Loucy (cell line): ENCODE results near the gene KANTR.
A peak's percentile ranks its signal among the peaks of the same experiment; 100 is the strongest.

Experiments used
- H2AFZ ChIP-seq: fragments of 200-600 bp; sonication (generic); 2 replicates; pipeline ENCODE4 v1.6.0; 2016; ENCODE audit warnings: antibody characterized with exemption, mild to moderate bottlenecking, low read length, moderate library complexity
- H3F3A ChIP-seq: fragments of 200-600 bp; 2 replicates; pipeline ENCODE4 v1.6.0; 2016; ENCODE audit warnings: antibody characterized with exemption, low read depth, mild to moderate bottlenecking
- H3K27me3 ChIP-seq: fragments of 200-600 bp; sonication (generic); 2 replicates; pipeline ENCODE4 v1.6.1; 2014; ENCODE audit warnings: low read length, mild to moderate bottlenecking; ENCODE audit not compliant: insufficient read depth, poor library complexity, severe bottlenecking
- H3K36me3 ChIP-seq: fragments of 200-600 bp; sonication (generic); 2 replicates; pipeline ENCODE4 v1.6.1; 2016; ENCODE audit warnings: low read length; ENCODE audit not compliant: insufficient read depth
- H3K4me1 ChIP-seq: fragments of 200-600 bp; sonication (generic); 2 replicates; pipeline ENCODE4 v1.5.1; 2014; ENCODE audit warnings: low read length, mild to moderate bottlenecking; ENCODE audit not compliant: insufficient read depth, poor library complexity, severe bottlenecking
- H3K4me2 ChIP-seq: fragments of 200-600 bp; sonication (generic); 2 replicates; pipeline ENCODE4 v1.6.0; 2014; ENCODE audit warnings: antibody characterized with exemption, low read length, low read depth, mild to moderate bottlenecking; ENCODE audit not compliant: poor library complexity, severe bottlenecking
- H3K4me3 ChIP-seq: fragments of 200-600 bp; sonication (generic); 2 replicates; pipeline ENCODE4 v1.5.1; 2014; ENCODE audit warnings: low read length, mild to moderate bottlenecking, mixed read lengths; ENCODE audit not compliant: poor library complexity, severe bottlenecking
- H3K79me2 ChIP-seq: fragments of 200-600 bp; sonication (generic); 2 replicates; pipeline ENCODE4 v1.6.1; 2014; ENCODE audit warnings: low read length; ENCODE audit not compliant: insufficient read depth
- H3K9ac ChIP-seq: fragments of 200-600 bp; sonication (generic); 2 replicates; pipeline ENCODE4 v1.6.0; 2014; ENCODE audit warnings: mild to moderate bottlenecking, low read depth, low read length, moderate library complexity; ENCODE audit not compliant: poor library complexity, severe bottlenecking
- H3K9me2 ChIP-seq: fragments of 200-600 bp; sonication (generic); replicated peaks from 2 replicates; pipeline ENCODE4 v1.6.1; 2016; ENCODE audit warnings: low read depth, low read length, mixed read lengths
- H3K9me3 ChIP-seq: fragments of 200-600 bp; sonication (generic); 2 replicates; pipeline ENCODE4 v1.6.1; 2014; ENCODE audit warnings: mild to moderate bottlenecking, antibody characterized with exemption, low read length, low read depth; ENCODE audit not compliant: insufficient read depth
- H4K20me1 ChIP-seq: fragments of 200-600 bp; sonication (generic); 2 replicates; pipeline ENCODE4 v1.6.0; 2014; ENCODE audit warnings: antibody characterized with exemption, low read length, mild to moderate bottlenecking; ENCODE audit not compliant: insufficient read depth, poor library complexity, severe bottlenecking
- CTCF ChIP-seq: fragments of 200-600 bp; sonication (generic); conservative IDR thresholded peaks from 2 replicates; pipeline ENCODE4 v1.5.1; 2014; ENCODE audit warnings: mild to moderate bottlenecking, antibody characterized with exemption, low read length
- EZH2phosphoT487 ChIP-seq: fragments of 200-600 bp; IDR thresholded peaks from 2 replicates; pipeline ENCODE4 v1.6.1; 2018; ENCODE audit warnings: antibody characterized with exemption, mild to moderate bottlenecking, moderate library complexity, borderline replicate concordance

Gene KANTR

GRCh38 chrX:53091354-53091753 lies 2.6 kb upstream of the KANTR start:
- H3K9me2 ChIP-seq: no peaks in the 10 kb centered on the region
- H3K9me3 ChIP-seq: no peaks in the 10 kb centered on the region
- H3K36me3 ChIP-seq: no peaks in the 10 kb centered on the region
- peaks cover 3% of the 10 kb centered on the region for H4K20me1 ChIP-seq
- no peak overlapping the region for H3K4me3 ChIP-seq
- no peak overlapping the region for H2AFZ ChIP-seq
- no peak overlapping the region for H3K9ac ChIP-seq
- no peak for TF ChIP-seq CTCF
- TF ChIP-seq EZH2phosphoT487: no peak
- H3K4me1 ChIP-seq: peaks cover 13% of the 10 kb centered on the region
- H3K27me3 ChIP-seq: no peaks in the 10 kb centered on the region
- no peaks in the 10 kb centered on the region; the same call in 1 of the 2 replicates for H3F3A ChIP-seq
- peaks cover 18% of the 10 kb centered on the region for H3K79me2 ChIP-seq
- no peak overlapping the region for H3K4me2 ChIP-seq

GRCh38 chrX:53093177-53093655 lies 726 bp upstream of the KANTR start:
- no peaks in the 10 kb centered on the region for H3K9me2 ChIP-seq
- peaks cover 13% of the 10 kb centered on the region for H3K4me1 ChIP-seq
- H3K9ac ChIP-seq: peak overlapping the region; percentile 70
- H3K27me3 ChIP-seq: no peaks in the 10 kb centered on the region
- H3K4me2 ChIP-seq: peak overlapping the region; percentile 98
- H4K20me1 ChIP-seq: peaks cover 3% of the 10 kb centered on the region
- H3K79me2 ChIP-seq: peaks cover 18% of the 10 kb centered on the region
- TF ChIP-seq EZH2phosphoT487 (no peak), CTCF (peak; percentile 52)
- no peaks in the 10 kb centered on the region for H3K36me3 ChIP-seq
- H3K9me3 ChIP-seq: no peaks in the 10 kb centered on the region
- peak overlapping the region; percentile 92 for H2AFZ ChIP-seq
- H3K4me3 ChIP-seq: peak overlapping the region; percentile 96
- no peaks in the 10 kb centered on the region; the same call in 1 of the 2 replicates for H3F3A ChIP-seq

- H3K27me3 ChIP-seq: no peaks in the 10 kb centered on the region
- peak overlapping the region; percentile 84 for H3K9ac ChIP-seq
- H2AFZ ChIP-seq: peak overlapping the region; percentile 97
- no peaks in the 10 kb centered on the region for H3K9me2 ChIP-seq
- no peaks in the 10 kb centered on the region for H3K9me3 ChIP-seq
- H3K4me2 ChIP-seq: peak overlapping the region; percentile 96
- H3K79me2 ChIP-seq: peaks cover 18% of the 10 kb centered on the region
- H3K4me3 ChIP-seq: peak overlapping the region; percentile 96
- no peaks in the 10 kb centered on the region for H3K36me3 ChIP-seq
- no peaks in the 10 kb centered on the region; the same call in 1 of the 2 replicates for H3F3A ChIP-seq
- peaks cover 3% of the 10 kb centered on the region for H4K20me1 ChIP-seq
- peaks cover 13% of the 10 kb centered on the region for H3K4me1 ChIP-seq
- TF ChIP-seq EZH2phosphoT487: no peak
- TF ChIP-seq CTCF: no peak
Observed at GRCh38 chrX:53094582-53094905, 602 bp downstream of the KANTR start.
